Cerebellar cortex (tissue), 1 donor: ENCODE measurements around the gene CCNH.

Source experiments
- DNase-seq: peaks from one replicate; pipeline ENCODE4 v3.0.0-alpha.2; 2015; ENCODE audit warnings: low spot score

Gene CCNH

DNA sequence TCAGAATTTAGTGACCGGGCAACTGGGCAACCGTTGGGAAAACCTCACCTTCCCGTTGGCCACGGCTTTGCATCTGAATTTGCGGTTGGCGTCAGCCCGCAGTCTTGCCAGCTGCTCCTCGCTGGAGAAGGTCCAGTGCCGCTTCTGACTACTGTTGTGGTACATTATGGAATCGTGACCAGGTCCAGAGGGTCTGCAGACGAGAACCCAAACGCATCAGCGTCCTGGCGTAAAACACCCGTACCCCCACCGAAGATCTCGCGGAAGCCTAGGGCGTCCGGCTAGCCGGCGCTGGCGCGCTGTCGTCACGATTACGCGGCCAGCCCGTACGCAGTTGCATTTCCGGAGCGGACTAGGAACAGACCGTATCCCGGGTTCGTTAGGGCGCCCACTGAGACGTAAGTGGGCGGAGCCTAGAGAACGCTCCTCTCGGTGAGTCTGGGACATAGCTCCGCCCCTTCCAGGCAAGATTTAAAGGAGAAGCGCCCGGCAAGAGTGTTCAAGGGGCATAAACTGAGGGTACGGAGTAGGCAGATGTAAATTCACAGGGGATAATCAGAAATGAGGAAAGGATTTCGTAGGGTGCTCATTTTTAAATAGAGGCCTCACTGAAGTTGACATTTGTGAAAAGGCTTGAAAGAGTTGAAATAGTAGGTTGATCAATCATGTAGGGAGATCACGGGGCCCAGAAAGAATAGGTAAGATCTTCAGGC is at the start of gene CCNH:
CCNH (minus strand) TSS at position 301 of the 713 bp plus-strand sequence; CDS start at position 165, 136 bp downstream.
- DNase-seq: peak; percentile 99

DNA sequence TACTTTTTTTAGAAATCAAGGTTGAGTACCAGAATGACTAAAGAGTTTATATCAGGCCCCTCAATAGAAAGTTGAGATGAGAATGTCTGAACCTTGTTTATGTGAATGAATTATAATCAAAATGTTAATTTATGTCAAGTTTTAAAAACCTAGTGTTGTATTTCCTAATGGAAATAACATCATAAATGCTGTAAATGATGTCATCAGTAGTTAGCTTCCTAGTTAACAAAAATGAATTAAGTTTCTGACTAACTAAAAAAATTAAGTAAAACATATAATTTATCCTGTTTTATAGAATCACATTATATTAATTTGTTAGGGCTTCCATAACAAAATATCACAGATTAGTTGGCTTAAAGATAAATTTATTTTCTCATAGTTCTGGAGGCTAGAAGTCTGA is 45.0 kb upstream of the CCNH start:
- DNase-seq: no peak

DNA sequence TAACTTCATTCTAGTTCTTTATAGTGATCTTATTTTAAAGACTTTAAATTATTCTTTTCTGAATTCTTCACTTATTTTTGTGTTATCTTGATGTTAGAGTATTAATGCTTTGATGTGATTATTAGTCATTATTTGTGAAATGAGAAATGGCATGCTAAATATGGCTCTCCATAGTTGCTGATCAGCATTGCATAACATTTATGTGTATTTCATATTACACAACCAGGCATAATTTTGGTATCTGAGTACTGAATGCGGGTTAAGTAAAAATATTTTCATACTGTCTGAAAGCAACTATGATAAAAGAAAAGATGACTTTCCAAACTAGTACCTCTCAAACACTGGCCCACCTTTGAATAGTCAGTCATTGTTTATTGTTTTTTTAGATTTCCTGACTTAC is 41.1 kb upstream of the CCNH start:
- DNase-seq: no peak

DNA sequence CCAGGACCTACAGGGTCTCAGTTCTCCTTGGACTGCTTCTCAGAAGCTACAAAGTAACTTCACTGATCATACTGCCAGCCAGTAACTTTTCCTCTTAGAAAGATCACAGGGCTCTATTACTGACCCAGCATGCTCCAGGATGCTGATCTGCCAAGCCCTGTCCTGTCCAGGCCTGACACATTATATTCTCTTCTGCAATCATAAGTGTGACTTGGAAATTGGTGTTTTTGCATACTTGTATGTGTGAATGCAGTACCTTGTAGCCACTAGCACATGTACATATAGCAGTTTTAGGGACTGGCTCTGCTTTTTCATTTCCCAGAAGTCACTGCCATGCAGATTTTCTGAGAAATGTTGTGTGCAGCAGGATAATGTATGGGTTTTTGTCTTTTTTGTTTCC is 40.1 kb upstream of the CCNH start:
- DNase-seq: no peak

GRCh38 chr5:87442419-87442818 is 29.7 kb upstream of the CCNH start:
- no peak for DNase-seq

GRCh38 chr5:87438231-87438630 is 25.5 kb upstream of the CCNH start:
- DNase-seq: no peak

- DNase-seq: no peak
Observed at GRCh38 chr5:87437724-87438123, 25.0 kb upstream of the CCNH start.

GRCh38 chr5:87435144-87435694 is 22.5 kb upstream of the CCNH start:
- no peak for DNase-seq

- no peak for DNase-seq
Observed at GRCh38 chr5:87434461-87434860, 21.7 kb upstream of the CCNH start.

GRCh38 chr5:87433945-87434344 is 21.2 kb upstream of the CCNH start:
- DNase-seq: no peak

- no peak for DNase-seq
Observed at GRCh38 chr5:87432460-87432859, 19.7 kb upstream of the CCNH start.

DNA sequence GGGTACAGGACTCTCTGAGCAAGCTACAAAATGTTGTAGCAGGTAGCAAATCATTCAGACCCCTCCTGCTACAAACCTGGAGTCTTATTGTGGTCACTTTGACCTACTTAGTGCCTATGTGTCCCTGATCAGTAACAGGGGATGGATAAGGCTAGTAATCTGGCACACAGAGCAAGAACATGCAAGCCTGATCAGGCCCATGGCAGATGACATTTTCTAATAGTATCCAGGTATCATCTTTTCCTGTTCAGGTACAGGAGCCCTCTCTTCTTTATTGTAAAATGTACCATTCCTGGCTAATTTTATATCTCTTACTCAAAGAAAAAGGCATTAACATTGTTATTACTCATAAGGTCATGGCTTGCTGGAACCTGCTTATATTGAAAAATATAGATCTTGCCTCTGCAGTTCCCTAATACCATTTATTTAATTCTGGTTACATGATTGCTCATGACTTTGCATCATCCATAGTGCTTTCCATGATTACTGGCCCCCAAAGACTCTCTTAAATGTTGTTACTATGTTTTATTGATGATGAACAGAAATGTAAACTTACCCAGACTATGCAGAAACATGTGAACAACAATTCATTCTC is 18.2 kb upstream of the CCNH start:
- DNase-seq: no peak

DNA sequence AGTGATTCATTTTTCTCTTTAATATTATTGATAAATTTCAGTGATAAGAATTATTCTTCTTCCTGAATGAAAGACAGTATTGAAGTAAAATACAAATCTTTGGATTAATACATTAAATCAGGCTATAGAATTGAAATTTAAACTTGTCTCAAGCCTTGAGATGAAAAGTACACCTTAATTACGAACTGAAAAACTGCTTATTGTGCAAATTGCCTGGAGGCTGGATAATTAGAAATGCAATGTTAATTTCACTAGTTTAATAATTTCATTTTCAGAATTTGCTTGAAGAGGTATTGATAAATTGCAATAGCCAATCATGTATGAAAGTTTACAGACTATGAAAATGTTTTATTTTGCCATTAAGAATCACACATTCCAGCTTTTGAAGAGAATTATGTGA is 11.0 kb upstream of the CCNH start:
- no peak for DNase-seq

DNA sequence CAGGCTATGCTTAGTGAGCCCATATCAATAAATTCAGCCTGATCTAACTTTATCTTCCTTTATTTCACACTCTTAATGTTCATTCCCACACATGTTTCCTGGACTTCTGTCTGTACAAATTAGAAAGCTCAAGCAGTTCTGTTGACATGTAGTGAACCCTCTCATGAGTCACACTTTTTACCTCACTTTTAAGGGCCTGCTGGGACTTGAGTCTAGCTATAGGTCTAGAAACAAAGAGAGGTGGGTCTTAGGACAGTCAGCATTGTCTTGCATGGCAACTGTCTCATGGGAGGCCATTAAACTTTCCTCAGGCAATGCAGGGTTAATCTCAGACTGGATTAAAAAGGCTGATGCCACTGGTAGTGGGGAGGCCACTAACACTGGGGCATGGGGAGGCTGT is 8.6 kb upstream of the CCNH start:
- DNase-seq: no peak

GRCh38 chr5:87418506-87418905 is 5.8 kb upstream of the CCNH start:
- DNase-seq: no peak

DNA sequence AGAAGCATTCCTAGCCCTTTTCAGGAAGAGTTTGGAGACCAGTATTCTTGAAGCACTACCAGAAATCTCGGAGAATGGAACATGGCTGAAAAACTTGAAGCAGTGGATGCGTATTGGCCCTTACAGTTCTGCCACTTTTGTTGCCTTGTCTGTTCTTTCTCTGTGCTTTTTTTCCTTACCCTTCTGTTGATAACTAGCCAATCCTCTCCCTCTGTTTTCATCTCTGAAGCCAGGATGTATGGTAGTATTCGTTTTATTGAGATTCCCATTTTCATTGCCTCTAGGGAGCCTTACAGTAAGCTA is 564 bp upstream of the CCNH start:
- DNase-seq: no peak

DNA sequence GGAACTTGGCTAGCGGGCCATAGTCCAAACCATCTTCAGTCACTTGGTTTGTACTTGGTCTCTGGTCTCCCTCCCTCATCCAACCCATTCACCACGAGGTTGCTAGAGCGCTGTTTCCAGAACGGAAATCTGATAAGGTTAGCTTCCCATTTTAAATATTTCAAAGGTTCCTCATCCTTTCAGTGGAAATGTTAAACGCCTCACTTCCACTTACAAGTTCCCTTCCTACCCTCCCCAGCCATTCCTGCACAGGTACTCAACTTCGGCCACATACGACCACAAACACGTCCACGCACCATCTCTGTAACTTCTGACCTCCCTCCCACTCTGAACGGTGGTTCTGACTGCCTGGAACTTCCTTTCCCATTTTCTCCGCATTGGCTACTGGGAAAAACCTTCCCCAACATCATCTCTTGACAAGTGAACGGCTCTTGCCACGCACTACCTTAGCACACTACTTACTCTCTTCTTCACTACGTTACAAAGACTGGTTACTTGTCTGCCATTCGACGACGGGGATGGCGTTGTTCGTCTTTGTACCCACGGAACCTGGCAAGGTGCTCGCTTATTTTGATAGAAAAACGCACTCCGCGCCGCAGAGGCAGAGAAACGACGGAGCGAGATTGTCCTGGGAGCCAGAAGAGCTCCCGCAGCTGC is 629 bp downstream of the CCNH start:
- peak; percentile 57 for DNase-seq

GRCh38 chr5:87411586-87411972 is 1.2 kb downstream of the CCNH start:
- DNase-seq: no peak

GRCh38 chr5:87410931-87411330 is 1.8 kb downstream of the CCNH start:
- no peak for DNase-seq

GRCh38 chr5:87408204-87408603 is 4.5 kb downstream of the CCNH start:
- DNase-seq: no peak

GRCh38 chr5:87405472-87406155 is 7.1 kb downstream of the CCNH start:
- DNase-seq: no peak

DNA sequence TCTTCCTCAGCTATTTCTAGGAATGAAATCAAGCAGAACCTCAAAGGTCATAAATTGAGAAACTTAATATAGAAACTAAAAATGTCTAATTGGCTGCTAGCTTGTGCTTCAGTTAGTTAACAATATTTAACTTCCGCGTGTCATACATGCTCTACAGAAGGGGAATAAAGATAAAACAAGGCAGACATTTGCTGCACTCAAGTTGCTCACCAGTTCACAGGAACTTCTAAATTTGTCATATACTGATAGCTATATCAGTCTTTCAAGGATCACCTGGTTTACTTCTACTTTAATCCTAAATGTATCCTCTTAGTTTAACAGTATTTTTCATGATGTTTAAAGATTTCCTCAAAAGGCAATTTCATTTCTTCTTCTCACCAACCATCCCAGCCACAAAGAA is 8.4 kb downstream of the CCNH start:
- DNase-seq: no peak

DNA sequence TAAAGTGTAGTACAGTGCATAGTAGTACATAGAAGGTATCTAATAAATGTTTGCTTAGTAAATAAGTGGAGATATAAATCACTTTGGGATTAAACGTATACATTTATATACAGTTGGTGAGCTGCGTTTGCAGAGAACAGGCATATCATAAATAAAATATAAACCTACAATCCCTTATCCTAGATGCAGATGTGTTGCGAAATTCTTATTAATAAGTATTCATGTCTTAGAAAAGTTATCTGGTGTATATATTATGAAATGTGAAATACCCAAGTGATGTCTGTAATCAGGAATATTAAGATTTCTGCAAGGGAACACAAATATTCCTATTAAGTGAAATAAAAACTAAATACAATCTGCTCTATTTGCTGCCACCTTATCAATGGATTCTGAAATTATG is 8.8 kb downstream of the CCNH start:
- DNase-seq: no peak
